Uterus (tissue), 2 donors: ENCODE data around the gene SKI.

Source experiments
- POLR2A ChIP-seq, 2 donors: fragments of 450-650 bp; IDR thresholded peaks; one replicate each; pipeline ENCODE4 v1.6.1; 2016; ENCODE audit warnings: antibody characterized with exemption in 2 of 2, mild to moderate bottlenecking in 1 of 2, moderate library complexity in 1 of 2
- TF ChIP-seq, protein P1 (sequence below), 4 experiments: fragments of 200-600 bp in 2 of 4; fragments of 450-650 bp in 2 of 4; sonication (generic) in 2 of 4; IDR thresholded peaks; one replicate each; pipeline ENCODE4 v1.5.1; 2016 to 2019; ENCODE audit warnings: antibody characterized with exemption in 4 of 4, mild to moderate bottlenecking in 2 of 4, moderate library complexity in 1 of 4

DNA sequence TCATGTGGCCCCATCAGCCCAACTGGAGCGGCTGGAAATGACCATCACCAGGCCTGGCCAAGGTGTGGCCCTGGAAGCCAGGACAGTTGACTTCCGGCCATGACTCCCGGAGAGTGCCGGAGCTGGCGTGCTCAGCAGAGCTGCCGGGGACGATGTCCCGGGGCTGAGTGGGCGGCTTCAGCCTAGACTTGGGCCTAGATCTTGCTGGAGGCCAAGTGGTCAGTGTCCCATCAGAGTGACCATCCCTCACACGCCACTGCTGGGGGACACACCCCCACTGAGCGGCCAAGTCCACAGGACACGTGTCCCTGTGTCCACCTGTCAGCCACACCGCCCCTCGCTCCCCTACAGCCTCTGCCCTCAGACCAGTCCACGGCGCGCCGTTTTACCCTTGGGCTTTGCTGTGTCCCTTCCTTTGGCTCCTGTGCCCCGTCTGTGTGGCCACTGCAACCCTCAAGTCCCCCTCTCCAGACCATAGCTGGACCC lies 37.6 kb upstream of the SKI start:
- TF ChIP-seq, protein P1, sequence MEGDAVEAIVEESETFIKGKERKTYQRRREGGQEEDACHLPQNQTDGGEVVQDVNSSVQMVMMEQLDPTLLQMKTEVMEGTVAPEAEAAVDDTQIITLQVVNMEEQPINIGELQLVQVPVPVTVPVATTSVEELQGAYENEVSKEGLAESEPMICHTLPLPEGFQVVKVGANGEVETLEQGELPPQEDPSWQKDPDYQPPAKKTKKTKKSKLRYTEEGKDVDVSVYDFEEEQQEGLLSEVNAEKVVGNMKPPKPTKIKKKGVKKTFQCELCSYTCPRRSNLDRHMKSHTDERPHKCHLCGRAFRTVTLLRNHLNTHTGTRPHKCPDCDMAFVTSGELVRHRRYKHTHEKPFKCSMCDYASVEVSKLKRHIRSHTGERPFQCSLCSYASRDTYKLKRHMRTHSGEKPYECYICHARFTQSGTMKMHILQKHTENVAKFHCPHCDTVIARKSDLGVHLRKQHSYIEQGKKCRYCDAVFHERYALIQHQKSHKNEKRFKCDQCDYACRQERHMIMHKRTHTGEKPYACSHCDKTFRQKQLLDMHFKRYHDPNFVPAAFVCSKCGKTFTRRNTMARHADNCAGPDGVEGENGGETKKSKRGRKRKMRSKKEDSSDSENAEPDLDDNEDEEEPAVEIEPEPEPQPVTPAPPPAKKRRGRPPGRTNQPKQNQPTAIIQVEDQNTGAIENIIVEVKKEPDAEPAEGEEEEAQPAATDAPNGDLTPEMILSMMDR (IDR thresholded peaks at IDR 0.05), result no peak
- no peak for TF ChIP-seq POLR2A (IDR thresholded peaks at IDR 0.05)
